AG08395 (cell line): ENCODE measurements around the gene KCNT2.

Experiments used
- DNase-seq: peaks from one replicate; pipeline ENCODE4 v3.0.0; 2012; ENCODE audit warnings: mixed read lengths, low spot score

Gene KCNT2

DNA sequence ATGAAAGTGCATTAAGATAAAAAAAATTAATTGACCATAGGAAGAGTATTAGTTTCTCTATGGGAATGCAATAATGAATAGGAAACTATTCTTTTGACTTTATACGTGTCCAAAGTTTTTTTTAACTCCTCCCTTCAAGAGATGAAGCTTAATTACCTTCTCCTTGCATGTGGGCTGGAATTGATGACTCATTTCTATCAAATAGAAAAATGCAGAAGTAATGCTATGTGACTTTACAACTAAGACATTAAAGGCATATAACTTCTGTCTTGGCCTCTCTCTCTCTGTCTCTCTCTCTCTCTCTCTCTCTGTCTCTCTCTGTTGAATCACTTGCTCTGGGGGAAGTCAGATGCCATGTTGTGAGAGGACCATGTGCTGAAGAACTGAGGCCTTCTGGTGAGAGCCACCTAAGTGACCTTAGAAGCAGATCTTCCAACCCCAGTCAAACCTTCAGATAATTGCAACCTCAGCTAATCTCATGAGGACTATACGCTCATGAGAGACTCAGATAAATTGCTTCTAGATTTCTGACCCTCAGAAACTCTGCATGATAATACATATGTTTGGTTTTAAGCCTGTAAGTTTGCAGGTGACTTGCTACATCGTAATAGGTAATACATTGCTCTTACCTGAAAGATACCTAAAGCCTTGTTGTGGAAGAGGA, 414.2 kb downstream of the KCNT2 start:
- no peak for DNase-seq

DNA sequence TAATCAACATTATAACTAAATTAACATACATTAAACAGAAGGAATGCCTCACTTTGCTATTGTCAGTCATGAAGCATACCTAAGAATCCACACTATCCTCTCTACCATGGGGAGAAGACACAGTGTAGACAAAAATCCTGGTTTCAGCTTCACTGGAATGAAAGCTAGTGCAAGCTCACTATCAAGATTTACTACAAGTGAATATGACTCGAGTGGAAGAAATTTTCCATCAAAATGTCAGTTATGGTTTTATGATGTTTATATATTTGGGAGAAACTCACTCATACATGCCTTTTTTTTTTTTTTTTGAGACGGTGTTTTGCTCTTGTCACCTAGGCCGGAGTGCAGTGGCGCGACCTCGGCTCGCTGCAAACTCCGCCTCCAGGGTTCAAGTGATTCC, 424.3 kb downstream of the KCNT2 start:
- no peak for DNase-seq

DNA sequence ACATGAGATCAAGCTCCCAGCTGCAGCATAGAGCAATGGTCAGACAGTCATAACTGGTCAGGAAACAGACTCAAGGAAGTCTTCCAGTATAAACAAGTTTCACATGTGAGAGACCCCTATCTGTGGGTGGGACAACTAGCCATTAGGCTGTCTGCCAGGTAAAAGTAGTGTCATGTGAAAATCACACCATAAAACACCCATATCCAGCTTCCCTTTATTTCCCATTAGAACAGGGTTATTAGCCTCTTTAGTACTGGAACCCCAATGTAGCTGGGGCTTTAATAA, 426.7 kb downstream of the KCNT2 start:
- DNase-seq, result no peak

DNA sequence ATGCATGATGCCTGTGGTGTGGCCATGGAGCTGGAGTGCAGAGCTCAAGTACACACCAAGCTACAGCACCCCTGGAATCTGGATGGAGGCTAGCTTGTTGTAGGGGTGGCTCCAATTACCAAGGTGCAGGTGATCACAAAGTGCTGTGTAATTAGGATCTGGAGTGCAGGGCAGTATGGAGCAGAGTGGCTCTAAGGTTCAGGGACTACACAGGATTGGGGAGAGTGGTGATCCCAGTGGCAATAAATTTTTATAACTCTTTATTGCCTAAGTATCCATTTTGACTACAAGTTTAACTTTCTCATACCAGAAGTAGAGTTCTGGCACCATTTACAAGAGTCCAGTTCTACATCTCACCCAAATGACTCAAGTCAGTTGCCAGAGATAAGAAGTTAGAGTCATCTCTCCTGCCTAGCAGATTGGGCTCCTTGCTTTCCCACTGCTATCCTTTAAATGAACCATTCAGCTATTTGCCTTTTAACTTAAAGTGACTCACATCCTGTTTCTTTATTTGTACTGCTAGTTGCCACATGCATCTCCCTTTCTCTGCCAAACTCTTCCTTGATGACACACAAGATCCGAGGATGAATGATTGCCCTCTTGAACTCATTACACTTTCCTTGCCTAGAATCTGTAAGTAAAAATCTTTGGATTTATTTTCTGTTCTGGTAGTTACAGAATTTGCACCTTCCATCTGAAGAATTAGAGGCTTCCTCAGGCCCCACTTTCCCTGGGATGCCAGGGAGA, 427.2 kb downstream of the KCNT2 start:
- peak; percentile 71 for DNase-seq

DNA sequence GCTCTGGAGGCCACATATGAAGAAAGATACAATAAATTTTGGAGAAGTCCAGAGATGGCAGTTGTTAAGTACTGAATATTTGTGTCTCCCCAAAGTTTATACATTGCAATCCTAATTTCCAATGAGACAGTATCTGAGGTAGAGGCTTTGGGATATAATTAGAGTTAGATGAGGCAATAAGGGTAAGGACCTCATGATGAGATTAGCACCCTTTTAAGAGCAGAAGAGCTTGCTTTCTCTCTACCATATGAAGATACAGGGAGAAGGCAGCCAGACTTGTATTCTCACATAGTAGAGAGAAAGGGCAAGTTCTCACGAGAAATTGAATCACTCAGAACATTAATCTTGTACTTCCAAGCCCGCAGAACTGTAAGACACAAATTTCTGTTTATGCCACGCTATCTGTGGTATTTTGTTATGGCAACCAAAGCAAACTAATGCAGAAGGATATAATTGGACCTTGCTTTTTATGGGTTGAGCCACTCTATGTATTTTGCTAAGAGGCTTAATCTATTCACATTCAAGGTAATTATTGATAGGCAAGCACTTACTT, 430.1 kb downstream of the KCNT2 start:
- DNase-seq, result peak; percentile 12
